ENCODE results near the gene ZNF521.

ZNF521 gene

DNA sequence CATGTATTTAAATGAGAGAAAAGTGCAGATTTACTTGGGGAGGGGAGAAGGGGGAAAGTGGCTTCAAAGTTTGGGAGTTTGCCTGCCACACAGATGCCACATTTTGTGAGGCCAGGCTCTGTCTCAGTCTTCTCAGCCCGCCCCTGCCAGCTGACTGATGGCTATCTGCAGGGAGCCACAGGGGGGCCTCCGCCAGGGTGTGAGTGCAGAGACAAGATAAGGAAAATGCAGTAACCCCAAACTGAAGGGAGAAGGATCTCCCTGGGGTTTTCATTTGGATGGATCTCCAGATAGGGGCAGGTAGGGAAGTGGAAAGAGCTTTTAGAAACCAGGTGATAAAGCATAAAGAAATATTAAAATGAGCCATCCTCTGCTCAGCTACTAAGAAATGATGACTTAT lies 128.8 kb downstream of the ZNF521 start:
- no peak for DNase-seq

DNA sequence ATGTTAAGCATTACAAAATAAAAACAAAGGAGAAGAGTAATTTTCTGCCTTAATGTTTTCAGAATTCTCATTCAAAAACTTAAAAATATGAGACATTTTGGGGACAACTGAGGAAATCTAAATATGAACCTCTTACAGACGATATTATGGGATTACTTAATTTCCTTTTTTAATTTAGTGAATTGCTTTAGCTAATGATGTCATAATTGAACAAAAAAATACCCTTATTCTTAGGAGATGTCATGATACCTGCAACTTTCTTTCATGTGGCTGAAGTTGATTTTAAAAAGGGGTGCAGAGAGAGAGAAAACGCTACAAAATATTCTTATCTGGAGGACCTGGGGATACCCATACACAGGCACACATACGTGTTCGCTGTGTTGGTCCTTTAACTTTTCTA lies 129.3 kb downstream of the ZNF521 start:
- DNase-seq: no peak

DNA sequence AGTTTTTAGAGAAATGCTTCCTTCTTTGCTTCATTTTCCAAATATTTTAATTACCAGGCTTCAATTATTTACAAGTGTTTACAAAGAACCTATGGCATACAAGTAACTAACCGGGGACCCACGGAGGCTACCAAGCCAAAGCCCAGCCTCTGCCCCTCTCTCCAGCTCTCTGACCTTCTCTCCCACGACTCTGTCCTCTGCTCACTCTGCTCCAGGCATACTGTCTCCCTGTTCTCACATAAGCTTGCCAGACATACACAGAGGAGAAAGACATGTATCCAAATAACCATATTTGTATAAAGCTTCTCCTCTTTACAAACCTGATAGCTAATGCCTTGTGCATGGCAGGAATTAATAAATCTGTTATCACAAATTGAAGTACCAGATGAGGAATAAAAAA lies 141.3 kb downstream of the ZNF521 start:
- no peak for DNase-seq

DNA sequence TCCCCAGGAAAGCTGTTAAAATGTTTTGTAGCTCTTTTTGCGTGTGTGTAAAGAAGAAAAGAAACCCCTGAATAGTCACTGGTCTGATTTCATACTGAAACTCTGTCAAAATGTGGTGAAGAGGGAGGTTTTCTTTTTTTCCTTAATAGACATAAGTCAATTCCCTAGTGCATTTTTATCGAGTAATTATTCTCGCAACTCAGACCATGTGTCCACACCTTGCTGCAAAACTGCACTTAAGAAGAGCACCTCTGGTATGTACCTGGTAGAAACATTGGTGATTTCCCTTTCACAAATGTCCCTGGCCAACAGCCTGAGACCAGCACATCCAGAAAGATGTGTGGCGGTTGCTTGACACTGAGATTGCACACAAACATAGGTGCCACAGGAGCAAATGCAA lies 159.9 kb downstream of the ZNF521 start:
- DNase-seq: no peak

DNA sequence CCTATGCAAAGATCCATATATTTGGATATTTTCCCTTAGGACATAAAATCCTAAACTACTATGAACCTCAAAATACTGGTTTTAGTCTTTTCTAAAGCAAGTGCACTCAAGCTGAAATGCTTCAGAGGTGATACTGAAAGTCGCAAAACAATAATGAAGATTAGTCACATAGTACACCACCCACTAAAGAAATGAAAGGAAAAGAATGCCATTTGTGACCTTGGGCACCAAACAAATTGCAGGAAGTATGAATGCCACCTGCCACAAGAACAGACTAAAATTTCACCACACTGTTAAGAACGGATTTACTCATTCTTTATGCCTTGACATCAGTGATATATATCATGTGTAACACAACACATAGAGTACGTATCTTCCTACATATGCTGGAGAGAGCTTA lies 161.5 kb downstream of the ZNF521 start:
- DNase-seq: no peak

DNA sequence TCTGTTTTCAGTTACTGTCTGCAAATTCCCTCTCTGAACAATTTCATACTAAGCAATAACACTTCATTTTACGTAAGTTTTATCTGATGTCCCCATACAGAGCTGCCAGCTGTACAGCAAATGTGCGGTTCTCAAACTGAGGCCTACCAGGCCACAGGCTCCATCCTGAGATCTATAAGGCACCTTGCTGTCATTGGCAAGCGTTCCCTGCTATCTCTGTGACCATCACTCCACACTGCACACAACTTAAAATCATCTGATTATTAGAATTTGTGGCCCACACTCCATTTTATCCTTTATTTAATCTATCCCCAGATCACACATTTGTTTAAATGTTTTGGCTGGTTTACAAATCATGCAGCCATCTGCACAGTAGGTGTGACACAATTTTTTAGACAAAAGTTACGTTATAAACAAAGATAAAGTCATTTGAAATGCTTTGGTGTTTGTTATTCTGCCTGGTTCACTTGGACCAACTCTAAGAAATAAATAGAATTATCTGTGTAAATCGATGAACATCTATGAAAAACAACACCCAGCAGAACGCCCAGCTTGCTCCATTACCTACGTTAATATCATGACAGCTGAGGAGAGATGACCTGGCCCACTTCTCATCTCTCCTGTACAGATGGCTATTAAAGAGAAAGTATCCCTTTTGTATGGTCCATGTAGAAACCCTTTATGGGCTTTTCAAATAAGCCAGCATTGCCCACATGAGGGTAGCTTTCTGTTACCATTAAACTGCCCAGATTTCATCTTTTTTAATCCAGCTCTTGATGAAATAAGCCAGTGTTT lies 162.4 kb downstream of the ZNF521 start:
- DNase-seq: no peak

DNA sequence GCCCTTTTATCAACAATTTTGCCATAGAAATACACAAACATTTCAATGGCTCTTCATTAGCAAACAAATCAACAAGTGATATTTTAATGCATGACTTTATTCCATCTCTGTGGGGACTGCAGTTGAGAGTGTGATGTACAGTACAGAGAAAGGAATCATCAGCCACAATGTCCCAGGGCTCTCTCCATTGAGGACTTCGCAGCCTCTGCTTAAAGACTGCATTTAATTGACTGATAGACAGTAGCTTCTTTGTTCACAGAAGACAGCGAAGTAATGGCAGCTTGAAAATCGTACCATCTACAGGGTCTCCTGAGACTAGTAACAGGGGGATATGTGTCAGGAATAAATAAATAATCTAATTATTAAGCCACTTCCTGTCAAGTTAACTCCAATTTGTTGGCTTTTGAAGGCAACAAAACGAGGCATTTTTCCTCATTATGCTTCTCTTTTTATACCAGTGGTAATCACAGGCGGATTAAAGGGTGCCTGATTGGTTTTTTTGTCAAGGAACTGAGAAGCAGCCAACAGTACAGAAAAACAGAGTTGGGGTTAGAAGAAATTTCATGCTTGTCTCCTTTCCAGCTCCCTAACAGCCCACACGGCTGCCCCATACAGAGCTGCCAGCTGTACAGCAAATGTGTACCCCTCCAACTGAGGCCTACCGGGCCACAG lies 164.3 kb downstream of the ZNF521 start:
- DNase-seq: no peak

DNA sequence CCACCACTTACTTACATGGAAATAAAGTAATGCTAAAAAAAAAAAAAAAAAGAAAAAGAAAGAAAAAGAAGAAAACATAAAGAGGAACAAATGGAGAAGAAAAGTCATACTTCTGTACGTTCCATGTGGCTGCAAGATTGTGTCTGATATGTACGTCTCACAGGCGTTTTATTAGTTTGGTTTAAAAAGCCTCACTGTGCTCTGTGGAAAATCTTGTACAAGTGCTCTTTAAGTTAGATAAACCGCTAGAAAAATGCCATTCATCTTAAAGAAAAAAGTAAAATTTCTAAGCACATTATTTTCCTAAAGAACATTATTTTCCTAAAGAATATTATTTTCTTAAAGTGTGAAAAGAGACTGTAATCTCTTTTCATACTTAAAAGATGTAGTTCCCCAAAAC lies 165.1 kb downstream of the ZNF521 start:
- no peak for DNase-seq

DNA sequence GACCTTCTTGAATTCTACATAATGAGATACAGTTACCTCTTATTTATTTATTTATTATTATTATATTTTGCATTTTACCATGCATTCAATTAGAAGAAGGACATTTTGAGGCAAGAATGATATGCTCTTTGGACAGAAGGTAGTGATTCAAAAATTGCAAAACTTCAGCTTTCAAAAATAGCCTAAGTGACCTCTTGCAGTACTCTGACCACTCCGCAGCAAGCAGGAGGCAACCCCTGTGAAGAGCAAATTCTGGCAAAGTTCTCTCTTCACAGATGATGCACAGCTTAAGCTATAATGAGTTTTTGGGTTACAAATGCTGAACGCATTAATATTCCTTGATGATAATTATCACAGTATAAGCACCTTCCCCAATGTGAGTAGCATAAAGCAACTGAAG lies 170.0 kb downstream of the ZNF521 start:
- DNase-seq: no peak

DNA sequence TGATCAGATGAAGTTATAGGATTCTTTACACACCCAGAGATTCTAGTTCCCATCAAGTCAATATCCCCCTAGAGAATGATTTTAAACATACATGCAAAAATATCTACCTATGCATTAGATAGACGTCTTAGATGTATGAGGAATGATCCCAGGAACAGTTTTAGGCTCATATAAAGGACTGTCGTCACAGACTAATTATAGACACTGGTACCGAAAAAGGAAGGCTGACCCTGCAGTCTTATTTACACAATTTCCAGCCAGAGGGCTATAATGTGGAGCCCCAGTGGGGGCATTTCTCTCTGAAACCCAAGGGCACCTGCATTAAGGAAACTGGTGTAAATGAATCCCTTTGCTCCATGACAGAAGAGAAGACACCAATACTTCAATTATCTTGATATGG lies 170.4 kb downstream of the ZNF521 start:
- DNase-seq: no peak

DNA sequence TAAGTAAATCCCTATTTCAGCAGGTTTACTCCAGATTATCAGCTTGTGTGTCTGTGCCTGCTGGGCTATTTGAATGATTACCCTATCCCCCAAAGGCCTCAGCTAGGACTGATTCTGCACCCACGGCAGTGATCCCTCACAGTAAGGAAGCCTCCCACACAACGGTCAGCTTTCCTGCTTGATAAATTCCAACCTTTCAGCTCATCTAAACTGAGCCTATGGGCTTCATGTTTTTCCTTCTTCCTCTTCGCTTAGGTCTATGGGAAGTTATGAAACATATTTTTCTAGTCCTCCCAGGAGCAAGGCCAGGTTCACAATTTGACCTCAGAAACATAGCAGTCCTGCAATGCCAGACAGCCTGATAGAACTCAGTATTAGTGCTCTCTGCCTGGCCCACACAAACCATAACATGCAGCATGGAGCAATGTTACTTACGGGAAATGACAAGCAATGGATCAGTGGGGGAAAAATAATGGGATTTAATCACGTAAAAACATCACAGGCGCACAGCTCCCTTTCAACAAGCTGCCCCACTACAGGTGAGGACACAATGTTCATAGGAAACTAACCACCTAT lies 170.9 kb downstream of the ZNF521 start:
- DNase-seq: no peak

DNA sequence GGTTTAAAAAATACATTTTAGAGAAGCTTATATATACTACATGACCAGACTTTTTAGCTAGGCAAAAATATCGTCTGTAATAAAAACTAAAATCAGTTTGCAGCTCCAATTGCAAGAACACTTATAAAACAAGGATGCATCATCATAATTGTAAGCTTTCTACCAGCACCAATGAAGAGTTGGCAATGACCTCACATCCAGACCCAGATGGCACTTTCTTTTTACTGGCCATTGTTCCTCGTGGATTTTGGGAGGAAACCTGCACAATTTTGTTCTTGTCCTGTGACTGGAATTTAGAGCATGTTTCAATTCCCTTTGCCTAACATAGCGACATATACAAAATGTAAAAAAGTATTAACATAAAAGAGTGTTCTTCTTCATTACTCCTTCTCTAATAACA lies 174.3 kb downstream of the ZNF521 start:
- DNase-seq: no peak

DNA sequence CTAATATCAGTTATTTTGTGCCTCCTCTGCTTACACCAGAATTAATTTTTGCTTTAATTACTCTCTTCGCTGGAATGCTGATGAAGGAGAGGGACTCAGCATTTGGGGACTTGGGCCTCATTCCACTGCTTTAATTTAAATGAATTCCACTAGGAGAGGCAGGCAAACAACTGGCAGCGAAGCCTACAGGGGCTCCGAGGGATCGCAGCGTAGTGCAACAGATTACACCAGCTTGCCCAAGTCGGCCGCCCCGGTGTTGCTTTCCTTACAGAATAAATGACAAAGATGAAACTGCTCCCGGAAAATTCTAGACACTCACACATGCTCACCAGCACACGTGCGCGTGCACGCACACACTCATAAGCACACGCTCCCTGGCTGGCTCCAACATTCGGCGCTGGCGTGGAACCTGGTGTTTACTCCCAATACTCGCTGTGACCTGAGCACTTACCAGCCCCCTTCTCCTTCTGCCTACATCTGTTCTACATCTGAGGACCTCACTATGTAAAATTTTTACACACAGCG lies 175.4 kb downstream of the ZNF521 start:
- no peak for DNase-seq

DNA sequence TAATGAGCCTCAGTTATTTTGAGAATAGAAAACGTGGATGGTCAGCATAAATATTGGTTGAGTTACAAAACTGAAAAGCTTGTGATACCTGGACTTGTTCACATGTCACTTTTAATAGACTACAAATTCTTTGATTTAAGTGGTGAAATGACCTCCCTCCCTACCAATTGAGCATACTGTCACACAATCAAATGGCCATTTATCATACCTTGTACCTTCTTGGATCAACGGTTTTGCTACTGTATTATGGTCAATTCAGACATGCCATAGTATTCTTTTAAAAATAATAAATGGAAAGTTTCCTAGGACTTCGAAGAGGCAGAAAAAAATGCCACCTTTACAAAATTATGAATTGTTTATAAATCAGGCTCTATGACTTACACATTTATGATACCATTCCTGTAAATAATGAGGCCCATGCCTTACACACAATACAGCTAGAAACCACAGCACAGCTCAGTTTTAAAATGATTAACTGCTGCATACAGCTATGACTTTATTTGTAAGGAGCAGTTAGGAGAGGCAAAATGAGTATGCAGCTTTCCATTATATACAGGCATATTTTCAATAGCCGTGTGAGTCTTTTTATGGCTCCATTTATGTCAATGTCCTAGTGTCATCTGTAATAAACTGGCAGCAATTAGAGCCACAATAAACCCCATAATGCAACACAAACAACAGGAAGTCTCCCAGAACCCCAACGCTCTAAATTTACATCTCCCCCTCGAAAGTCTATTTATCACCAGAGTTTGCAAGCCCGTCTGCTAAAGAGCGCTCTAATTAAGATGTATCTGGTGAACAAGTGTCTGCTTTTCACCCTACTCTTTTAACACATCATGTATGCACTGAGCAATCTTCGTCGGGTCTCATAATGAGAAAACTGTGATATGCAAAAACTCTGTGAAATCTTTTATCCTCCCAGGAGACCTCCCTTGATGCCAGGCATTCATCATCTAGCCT lies 176.1 kb downstream of the ZNF521 start:
- no peak for DNase-seq

DNA sequence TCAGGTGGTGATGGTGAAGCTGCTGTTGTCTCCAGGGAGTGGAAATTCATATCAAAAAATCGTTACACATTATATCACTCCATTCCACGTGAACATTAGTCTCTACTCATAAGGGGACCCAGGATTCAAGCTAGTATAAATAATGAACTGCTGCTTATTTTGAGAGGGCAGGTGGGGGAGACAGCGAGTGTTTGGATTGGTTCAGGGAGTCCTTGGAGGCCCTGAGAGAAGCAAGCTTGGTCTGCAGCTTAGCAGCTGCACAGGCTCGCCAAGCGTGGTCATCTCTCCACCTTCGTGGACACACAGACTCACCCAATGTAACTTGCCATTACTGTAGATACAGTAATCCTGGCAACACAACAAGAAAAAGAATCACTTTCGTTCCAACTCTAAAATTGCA lies 177.6 kb downstream of the ZNF521 start:
- DNase-seq: no peak

DNA sequence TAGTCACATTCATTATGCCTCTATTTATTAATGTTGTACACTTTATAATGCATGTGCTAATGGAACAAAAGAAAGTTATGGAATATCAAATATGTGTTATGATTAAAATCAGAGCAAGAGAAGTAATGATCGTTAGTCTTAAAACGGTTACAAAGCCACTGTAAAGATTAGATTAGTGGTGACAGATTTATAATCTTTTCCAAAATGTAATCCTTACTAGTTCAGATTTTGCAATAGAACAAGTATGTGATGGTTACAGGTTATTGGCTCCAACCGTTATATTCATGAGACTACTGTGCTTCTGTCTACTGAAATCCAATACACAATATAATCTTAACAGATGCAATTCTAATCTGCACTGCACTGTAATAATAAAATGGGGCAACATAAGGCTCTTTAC lies 180.6 kb downstream of the ZNF521 start:
- DNase-seq: no peak

DNA sequence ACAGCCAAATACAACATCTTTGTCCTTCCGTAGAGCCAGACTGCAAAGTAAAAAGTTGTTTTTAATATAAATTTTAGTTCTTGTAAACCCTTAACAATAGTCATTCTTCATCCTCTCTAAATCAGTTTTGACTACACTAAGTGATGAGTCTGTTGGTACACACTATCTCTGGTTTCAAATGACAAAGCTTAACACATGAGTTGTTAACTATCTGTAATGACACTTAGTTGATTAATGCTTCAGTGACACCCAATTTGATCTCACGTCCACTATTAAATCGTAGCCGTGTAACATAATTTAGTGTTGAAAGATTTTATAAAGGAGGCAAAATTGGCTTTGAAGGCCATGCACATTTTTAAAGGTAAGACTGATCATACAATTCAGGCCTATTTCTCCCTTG lies 181.6 kb downstream of the ZNF521 start:
- DNase-seq: no peak

DNA sequence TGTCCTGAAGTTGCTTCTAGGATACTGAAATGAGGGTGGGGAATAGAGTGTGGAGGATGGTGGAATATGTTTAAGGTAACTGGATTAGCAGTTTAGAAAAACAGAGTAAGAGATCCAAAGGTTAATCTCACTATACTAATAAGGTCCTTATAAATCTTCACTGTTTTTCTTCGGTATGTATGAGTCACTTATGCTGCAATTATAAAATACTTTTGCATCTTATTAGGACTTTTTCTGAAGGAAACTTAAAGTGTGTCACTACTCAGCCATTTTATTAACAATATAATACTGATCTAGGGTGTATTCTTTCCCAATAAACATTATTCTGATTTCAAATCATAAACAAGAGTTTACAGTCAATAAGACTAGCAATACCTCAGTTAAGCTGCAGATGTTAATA lies 182.3 kb downstream of the ZNF521 start:
- DNase-seq: no peak

DNA sequence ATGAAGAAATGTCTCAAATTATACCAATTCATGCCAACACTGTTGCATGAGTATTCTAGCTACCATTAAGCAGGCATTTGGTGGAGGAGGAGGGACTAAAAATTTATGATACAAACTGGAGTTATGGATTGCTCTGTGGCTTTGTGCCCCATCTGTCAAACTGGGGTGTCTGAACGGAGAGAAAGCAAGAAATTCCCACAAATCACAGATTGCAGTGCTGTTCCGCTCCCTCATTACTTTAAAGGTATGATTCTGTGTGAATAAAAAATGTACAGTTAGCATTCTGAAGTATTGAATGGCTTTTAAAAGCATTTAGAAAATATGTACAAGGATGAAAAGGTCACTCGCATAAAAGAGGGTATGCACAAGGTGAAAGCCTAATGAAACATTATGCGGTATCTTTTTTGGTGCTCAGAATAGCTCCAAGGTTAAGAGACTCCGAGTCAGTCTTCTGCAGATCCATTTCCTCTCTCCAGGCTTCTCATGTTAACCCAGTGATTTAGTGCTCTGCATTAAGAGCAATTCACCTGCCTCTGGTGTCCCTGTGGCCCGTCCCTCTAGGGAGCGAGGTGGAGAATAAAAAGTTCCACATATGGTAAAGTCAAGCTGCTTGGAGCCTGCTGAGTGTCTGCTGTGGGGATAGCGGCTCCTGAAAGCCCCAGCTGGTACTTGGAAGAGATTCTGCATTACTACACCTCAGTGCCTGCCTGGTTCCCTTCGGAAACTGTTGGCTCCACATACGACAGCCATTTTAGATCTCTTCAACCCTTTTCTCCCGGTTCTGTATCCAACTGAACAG lies 184.2 kb downstream of the ZNF521 start:
- no peak for DNase-seq

DNA sequence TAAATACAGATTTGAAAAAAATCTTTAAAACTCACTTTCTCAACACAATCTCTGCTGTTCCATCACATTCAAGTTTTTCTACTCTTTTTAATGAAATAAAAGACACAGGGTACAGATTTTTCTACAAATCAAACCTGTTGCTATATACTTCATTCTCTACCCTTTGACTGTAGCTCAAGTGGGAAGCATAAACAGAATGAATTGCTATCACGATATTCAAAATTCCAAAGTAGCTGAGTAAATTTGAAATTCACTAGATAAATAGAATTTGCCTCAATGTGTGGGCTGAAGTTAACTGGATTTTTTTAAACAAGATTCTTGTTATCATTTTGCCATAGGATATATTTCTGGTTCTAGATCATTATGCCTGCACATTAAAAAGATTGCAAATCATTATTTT lies 185.9 kb downstream of the ZNF521 start:
- DNase-seq: no peak

DNA sequence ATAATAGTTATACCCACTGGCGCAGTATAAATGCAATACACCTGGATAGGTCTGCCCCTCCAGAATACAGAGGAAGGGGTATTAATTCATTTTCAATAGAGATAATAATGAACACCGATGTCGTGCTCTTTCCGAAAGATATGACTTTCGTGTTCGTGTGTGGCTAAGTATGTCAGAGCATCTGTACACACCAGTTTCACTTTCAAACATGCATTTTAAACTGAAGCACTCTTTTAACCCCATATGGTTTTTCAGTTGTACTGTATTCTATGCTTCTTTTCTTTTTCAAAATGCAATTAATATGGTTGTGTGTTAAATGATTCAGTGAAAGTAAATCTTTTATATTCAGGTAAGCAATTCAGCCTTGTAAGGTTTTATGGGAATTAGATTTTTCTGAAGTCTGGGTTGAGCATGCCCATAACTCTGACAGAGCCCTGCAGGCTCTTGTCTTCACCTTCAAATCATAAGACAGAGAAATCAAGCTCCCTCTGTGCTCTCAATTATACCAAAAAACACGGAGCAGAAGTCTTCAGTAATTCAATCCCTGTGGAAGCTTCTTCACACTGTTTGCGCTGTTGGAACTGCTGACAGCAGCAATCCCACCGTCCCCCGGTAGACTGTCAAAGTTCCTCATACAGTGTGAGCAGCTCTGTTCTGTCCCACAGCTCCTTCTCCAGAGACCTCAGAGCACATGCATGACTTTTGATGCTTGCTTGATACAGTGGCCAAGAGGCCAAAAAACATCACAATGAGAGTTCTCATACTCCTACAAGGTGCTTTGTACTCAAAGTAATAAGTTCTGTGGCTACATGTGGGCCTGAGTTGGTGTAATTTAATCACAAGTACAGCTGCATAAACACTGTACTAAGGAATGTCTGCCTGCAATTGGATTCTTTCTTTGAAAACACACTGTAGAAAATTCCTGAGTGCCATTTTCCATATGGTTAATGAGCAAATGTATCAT lies 186.8 kb downstream of the ZNF521 start:
- no peak for DNase-seq

All from NCI-H226 (cell line).